ENCODE results near the gene ABCG1.
A peak's percentile ranks its signal among the peaks of the same experiment; 100 is the strongest.
"Not testable (repeated sequence)": the region's sequence is repeated elsewhere in the genome, so short reads cannot be mapped to it uniquely, and the experiment has no call there.

Gene ABCG1

DNA sequence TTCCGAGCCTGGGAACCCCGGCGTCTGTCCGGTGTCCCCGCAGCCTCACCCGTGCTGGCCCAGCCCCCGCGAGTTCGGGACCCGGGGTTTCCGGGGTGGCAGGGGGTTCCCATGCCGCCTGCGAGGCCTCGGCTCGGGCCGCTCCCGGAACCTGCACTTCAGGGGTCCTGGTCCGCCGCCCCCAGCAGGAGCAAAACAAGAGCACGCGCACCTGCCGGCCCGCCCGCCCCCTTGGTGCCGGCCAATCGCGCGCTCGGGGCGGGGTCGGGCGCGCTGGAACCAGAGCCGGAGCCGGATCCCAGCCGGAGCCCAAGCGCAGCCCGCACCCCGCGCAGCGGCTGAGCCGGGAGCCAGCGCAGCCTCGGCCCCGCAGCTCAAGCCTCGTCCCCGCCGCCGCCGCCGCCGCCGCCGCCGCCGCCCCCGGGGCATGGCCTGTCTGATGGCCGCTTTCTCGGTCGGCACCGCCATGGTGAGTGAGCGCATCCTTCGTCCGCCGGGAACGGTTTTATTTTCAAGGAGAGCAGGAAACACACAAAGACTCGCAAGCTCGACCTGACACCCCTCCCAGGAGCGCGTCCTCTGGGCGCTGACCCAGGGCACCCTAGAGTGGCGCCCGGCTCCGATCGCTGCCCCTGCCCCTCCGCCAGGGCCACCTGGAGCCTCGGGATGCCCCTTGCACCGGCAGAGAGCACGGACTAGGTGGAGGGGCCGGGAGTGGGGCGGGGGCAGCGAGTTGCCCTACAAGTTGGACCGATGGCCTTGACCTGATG is at the start of gene ABCG1:
ABCG1 (plus strand) TSS at position 305 of the 770 bp plus-strand sequence; CDS start at position 428, 123 bp downstream.
- no peak for DNase-seq (ENCODE audit: low read depth in 2 of 3, low spot score in 2 of 3)

GRCh38 chr21:42169758-42170157 is 49.2 kb upstream of the ABCG1 start:
- no peak for DNase-seq (ENCODE audit: low read depth in 2 of 3, low spot score in 2 of 3)

GRCh38 chr21:42171091-42172053 is 47.6 kb upstream of the ABCG1 start:
- no peak for DNase-seq (ENCODE audit: low read depth in 2 of 3, low spot score in 2 of 3)

GRCh38 chr21:42172596-42173483 is 46.1 kb upstream of the ABCG1 start:
- no peak for DNase-seq (ENCODE audit: low read depth in 2 of 3, low spot score in 2 of 3)

GRCh38 chr21:42174173-42174572 is 44.8 kb upstream of the ABCG1 start:
- DNase-seq (ENCODE audit: low read depth in 2 of 3, low spot score in 2 of 3) = no peak

- DNase-seq (ENCODE audit: low read depth in 2 of 3, low spot score in 2 of 3) = no peak
These were observed 43.7 kb upstream of the ABCG1 start for GRCh38 chr21:42175110-42175710.

- no peak for DNase-seq (ENCODE audit: low read depth in 2 of 3, low spot score in 2 of 3)
These were observed 42.1 kb upstream of the ABCG1 start for GRCh38 chr21:42176859-42177258.

GRCh38 chr21:42179316-42179715 is 39.6 kb upstream of the ABCG1 start:
- no peak for DNase-seq (ENCODE audit: low read depth in 2 of 3, low spot score in 2 of 3)

DNA sequence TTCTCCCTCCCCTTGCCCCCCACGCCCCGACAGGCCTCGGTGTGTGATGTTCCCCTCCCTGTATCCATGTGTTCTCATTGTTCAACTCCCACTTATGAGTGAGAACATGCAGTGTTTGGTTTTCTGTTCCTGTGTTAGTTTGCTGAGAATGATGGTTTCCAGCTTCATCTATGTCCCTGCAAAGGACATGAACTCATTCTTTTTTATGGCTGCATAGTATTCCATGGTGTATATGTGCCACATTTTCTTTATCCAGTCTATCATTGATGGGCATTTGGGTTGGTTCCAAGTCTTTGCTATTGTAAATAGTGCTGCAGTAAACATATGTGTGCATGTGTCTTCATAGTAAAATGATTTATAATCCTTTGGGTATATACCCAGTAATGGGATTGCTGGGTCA is 38.9 kb upstream of the ABCG1 start:
- DNase-seq (ENCODE audit: low read depth in 2 of 3, low spot score in 2 of 3) = not testable (repeated sequence)

DNA sequence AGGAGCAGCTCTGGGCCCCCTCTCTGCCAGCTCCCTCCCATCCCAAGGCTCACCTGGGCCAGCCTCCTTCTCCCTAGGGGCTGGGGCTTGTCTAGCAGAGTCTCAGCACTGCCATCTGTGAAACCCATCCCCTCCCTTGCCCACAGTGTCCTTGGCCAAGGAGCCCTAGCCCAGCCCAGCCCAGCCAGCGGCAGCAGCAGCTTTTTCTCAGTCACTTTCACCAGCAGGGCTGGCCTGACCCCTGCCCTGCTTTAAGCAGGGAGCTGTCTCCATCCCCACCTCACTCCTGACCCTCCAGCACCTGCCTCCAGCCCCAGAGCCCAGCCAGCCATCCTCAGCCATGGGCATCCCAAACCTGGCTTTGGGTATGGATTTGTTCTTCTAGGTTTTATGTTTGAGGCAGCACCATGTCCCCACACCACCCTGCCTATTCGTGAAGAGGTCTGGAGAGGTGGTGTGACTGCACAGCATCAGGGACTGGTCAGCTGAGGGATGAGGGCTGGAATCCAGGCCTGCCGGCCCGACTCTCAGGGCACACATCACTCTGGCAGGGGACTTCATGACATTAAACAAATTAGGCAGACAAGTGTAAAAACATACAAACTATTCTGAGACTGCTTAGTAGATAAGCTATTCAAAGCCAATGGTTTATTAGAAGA is 36.1 kb upstream of the ABCG1 start:
- DNase-seq (ENCODE audit: low read depth in 2 of 3, low spot score in 2 of 3) = no peak

GRCh38 chr21:42183374-42184266 is 35.3 kb upstream of the ABCG1 start:
- no peak for DNase-seq (ENCODE audit: low read depth in 2 of 3, low spot score in 2 of 3)

DNA sequence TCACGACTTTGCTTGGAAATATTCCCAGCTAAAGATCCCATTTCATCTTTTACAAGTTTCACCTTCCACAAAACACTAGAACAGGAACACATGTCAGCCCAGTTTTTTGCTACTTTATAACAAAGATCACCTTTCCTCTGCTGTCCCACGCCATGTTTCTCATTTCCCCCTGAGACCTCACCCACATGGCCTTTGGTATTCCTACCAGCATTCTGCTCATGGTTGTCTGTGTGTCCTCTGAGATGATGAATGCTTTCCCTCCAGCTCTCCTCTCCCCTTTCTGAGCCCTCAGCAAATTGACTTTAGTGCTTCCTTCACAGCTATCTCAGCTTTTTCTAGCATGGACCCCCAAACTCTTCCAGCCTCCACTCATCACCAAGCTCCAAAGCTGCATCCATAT is 32.3 kb upstream of the ABCG1 start:
- DNase-seq (ENCODE audit: low read depth in 2 of 3, low spot score in 2 of 3) = no peak

DNA sequence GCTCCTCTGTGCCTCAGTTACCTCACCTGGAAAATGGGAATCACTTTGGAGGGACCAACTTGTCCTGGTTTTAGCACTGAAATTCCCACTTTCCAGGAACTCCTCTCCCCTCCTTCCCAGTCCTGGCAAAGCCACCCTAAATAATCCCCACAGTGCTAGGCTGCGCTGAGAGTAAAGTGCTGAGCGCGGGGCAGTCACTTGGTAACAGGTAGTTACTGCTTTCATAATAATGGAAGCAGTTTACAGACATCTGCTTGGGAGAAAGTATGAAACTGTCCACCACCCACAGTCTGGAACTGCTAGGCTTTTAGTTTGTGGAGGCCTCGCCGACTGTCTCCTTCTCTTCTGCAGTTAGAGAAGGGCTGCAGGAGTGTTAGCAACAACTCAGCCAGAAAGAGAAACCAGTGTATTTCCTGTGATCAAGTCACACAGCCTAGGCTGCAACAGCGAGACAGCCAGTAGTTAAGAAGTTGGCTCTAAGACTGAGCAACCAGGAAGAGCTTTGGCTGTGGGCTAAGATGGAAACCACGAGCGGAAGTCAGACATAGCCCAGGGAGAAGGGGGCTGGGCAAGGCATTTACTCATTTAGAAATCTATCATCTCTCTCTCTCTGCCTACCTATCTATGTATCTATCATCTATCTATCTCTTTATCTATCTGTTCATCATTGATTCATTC is 30.8 kb upstream of the ABCG1 start:
- peak in 2 of 3 experiments; percentile 38 to 50 for DNase-seq (ENCODE audit: low read depth in 2 of 3, low spot score in 2 of 3)

DNA sequence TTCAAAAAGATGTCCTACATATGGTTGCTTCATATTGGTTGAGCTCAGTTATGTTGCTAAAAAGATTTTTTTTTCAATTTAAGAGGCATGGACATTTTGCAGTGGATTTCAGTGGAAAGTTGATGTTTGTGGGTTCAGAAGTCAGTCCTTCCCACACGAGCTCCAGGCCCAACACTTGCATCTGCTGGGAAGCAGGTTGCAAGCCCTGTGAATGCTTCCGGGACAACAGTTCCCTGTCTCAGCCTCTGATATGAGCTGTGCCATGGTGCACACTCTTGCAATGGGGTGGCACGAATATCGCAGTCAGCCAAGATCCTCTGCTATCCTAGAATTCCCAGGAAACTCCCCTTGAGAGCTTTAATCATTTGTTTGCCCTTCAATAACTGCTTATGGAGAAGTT is 30.3 kb upstream of the ABCG1 start:
- DNase-seq (ENCODE audit: low read depth in 2 of 3, low spot score in 2 of 3) = no peak

DNA sequence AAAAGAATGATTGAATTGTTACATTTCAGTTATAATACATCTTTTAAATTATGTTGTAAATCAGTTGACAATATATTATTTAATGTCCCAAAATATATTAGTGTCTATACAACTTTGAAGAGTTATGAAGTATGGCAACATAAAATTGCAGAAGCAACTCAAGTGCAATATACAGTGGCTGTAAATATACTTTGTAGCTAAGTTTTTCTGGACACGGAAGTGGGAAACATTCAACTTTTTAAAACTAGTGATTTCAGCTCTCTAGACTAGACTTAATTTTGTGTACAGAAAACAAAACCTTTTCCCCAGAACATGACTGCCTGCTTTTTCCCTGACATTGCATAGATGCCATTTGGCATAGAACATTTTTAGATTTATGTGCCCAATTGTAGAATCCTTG is 29.5 kb upstream of the ABCG1 start:
- DNase-seq (ENCODE audit: low read depth in 2 of 3, low spot score in 2 of 3) = no peak

GRCh38 chr21:42189860-42190485 is 29.0 kb upstream of the ABCG1 start:
- peak in 1 of 3 experiments; percentile 29 for DNase-seq (ENCODE audit: low read depth in 2 of 3, low spot score in 2 of 3)

DNA sequence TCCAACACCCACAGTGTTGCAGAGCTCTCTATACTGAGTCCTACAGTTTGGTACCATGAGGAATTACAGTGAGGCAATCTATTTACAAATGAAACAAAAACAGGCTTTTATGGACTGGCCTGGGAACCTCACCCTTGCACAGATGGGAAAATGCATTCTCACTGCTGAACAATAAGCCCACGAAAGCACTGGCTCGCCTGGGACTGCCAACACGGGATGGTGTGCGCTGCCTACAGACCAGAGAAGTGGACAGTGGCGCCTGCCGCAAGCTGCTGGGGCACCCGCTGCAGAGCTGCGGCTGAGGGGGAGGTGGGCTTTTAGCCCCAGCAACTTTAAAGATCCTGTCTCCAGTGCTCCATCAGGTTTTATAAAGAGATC is 28.5 kb upstream of the ABCG1 start:
- no peak for DNase-seq (ENCODE audit: low read depth in 2 of 3, low spot score in 2 of 3)

GRCh38 chr21:42191064-42191463 is 27.9 kb upstream of the ABCG1 start:
- no peak for DNase-seq (ENCODE audit: low read depth in 2 of 3, low spot score in 2 of 3)

Measured in activated CD8-positive, alpha-beta memory T cell treated with anti-CD3 and anti-CD28 coated beads for 48 hours (primary cell).